Measurements from ENCODE around the gene HCRT. TPM values are rescaled to one million over a fixed set of nuclear protein-coding genes. Genes with fewer than 3 reads are reported as not detected.
"Not testable (repeated sequence)": the region's sequence is repeated elsewhere in the genome, so short reads cannot be mapped to it uniquely, and the experiment has no call there.

The HCRT gene, protein sequence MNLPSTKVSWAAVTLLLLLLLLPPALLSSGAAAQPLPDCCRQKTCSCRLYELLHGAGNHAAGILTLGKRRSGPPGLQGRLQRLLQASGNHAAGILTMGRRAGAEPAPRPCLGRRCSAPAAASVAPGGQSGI
- not detected in 2 replicates for total RNA-seq (2014; rRNA removed; shearing (Covaris generic))

DNA sequence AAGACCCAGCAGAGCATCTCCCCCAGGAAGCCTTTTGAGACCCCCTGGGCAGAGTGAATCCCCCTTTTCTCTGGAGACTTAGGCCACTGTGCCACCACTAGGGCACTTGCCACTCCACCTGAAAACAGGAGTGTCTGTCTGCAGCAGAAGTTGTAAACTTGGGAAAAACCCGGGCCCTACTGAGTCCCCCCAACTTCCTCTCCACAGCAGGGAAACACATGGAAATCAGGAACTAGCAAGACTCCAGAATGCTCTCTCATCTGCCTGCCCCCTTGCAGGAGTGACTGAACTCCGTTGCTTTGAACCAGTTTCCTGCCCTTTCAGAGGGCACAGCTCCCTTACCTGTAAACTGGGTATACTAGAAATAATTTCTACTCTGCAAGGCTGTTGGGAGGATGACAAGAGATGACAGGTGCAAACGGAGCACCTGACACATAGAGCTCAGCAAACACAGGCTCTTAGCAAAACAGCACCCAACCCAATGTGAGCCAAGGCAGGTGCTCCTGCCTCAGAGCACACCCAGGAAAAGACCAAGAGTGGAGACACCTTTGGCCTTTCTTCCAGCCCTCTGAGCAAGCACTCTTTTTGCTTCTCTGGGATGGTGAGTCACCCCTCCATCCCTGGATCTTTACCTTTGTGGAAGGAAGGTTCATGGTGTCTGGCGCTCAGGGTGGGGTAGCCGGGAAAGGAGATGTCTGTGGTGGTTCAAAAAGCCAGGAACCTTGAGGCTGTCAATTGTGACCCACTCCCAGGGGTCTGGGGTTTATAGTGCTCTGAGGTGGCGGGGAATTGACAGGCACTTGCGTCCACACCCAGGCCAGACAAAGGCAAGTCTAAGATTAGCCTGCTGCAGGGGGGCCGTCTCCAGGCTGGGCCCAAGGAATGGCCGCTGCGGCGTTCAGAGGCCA lies at the start of gene HCRT:
HCRT (minus strand) TSS at position 740 of the 908 bp plus-strand sequence; CDS start at position 653, 87 bp downstream.
- no peaks in the 10 kb centered on the region for H3K36me3 ChIP-seq
- H3K4me3 ChIP-seq: peak within 1 kb of the TSS; percentile 22
- H3K9me3 ChIP-seq (replicated peaks): peaks cover 7% of the 10 kb centered on the region
- DNase-seq (ENCODE audit: low read depth in 1 of 2, low spot score in 2 of 2): no peak
- peaks cover 40% of the 10 kb centered on the region for H3K4me1 ChIP-seq (replicated peaks)
- H3K27me3 ChIP-seq (replicated peaks): peaks cover 23% of the 10 kb centered on the region
- H3K27ac ChIP-seq: no peak within 1 kb of the TSS

DNA sequence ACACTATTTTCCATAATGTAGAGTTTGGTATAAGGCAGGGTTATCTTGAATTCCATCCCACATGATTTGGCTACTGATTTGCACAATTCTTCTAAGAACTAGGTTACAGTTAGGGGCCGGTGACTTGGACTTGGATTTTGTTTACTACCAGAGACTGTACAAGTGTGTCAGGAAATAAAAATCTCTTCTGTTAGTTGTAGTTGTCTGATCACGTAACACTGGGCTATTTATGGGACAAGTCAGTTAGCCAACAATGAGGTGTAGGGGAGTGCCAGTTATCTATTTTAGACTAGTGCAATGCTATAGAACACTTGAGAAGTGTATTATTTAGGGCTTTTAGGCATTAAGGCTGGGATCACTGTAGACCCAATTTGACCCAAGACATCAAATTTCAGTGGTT lies 48.7 kb upstream of the HCRT start:
- no peak overlapping the region for H3K4me3 ChIP-seq
- no peaks in the 10 kb centered on the region for H3K4me1 ChIP-seq (replicated peaks)
- no peak overlapping the region for H3K27ac ChIP-seq
- H3K9me3 ChIP-seq (replicated peaks): no peaks in the 10 kb centered on the region
- no peaks in the 10 kb centered on the region for H3K27me3 ChIP-seq (replicated peaks)
- DNase-seq (ENCODE audit: low read depth in 1 of 2, low spot score in 2 of 2): no peak
- H3K36me3 ChIP-seq: 0 out of 2 replicates have a peak, but pooled peaks cover 4% of the 10 kb centered on the region

DNA sequence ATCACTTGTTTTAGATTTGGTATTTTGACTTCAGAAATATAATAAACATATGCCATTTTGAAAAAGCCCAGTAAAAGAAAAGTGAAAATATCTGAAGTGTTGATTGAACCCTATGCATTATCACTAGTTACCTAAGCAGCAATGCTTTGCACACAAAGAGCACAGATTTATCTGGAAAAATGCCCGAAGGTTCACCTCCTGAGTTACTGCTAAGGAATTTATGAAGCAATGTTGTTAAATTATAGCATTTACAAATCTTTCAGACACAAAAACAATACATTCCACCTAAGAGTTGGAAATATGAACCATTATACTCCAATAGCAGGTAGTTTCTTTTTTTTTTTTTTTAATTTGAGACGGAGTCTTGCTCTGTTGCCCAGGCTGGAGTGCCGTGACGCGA lies 47.9 kb upstream of the HCRT start:
- Histone ChIP-seq H3K9me3 (replicated peaks) (no peaks in the 10 kb centered on the region), H3K4me3 (no peak overlapping the region), H3K27ac (no peak overlapping the region), H3K4me1 (replicated peaks) (no peaks in the 10 kb centered on the region), H3K27me3 (replicated peaks) (no peaks in the 10 kb centered on the region), H3K36me3 (0 out of 2 replicates have a peak, but pooled peaks cover 4% of the 10 kb centered on the region)
- no peak for DNase-seq (ENCODE audit: low read depth in 1 of 2, low spot score in 2 of 2)

DNA sequence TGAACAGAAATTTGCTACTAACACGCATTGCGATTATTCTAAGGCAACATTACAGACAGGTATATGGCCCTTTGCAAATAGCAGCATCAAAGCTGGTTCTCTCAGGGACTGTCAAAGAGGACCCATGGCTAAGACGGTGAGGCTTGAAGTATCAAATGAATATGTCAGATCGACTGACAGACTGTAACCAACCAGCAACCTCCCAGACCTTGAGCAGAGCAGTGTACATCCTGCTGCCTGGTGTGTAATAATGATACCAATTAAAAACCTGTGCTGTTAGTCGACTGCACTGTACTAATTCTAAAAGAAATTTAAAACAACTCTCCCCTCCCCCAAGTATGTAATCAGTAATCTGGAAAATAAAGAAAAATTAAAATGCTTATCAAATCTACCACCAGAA lies 45.0 kb upstream of the HCRT start:
- Histone ChIP-seq H3K4me1 (replicated peaks) (no peaks in the 10 kb centered on the region), H3K27me3 (replicated peaks) (no peaks in the 10 kb centered on the region), H3K4me3 (no peak overlapping the region), H3K27ac (no peak overlapping the region), H3K9me3 (replicated peaks) (no peaks in the 10 kb centered on the region), H3K36me3 (0 out of 2 replicates have a peak, but pooled peaks cover 4% of the 10 kb centered on the region)
- no peak for DNase-seq (ENCODE audit: low read depth in 1 of 2, low spot score in 2 of 2)

DNA sequence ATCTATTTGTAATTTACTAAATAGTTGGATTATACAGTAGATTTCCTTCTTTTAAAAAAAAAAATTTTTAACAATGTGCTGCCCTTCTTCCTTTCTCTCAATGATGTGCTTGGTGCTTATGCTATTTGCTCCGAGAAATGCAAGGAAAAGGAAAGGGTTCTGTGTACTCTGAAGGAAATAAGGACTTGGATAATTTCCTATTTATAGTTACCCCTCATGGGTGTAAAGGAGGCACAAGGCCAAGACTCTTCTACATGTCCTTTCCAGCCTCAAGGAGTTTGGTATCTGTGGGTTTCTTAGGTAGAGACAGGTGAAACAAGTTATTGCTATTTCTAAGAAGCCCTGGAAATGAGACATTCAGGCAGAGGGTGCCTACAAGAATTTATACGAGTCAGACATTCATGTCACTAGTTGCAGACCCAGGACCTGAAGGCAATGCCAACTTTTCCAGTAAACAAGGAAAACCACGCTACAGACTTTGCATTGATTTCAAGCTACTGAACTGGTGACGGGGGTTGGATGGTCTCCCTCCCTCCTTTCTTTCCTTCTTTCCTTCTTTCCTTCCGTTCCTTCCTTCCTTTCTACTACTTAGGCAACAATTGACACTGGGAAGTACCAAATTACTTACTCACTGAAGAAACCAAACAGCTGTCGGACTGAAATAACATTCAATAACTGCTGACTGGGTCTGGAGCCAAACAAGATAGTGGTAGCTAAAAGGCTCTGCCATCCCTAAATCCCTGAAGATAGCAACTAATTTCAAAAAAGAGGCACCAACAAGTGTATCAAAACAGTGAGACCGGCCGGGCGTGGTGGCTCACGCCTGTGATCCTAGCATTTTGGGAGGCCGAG lies 42.8 kb upstream of the HCRT start:
- H3K27me3 ChIP-seq (replicated peaks): no peaks in the 10 kb centered on the region
- H3K27ac ChIP-seq: no peak overlapping the region
- no peaks in the 10 kb centered on the region for H3K9me3 ChIP-seq (replicated peaks)
- H3K4me3 ChIP-seq: no peak overlapping the region
- no peaks in the 10 kb centered on the region for H3K4me1 ChIP-seq (replicated peaks)
- no peak for DNase-seq (ENCODE audit: low read depth in 1 of 2, low spot score in 2 of 2)
- H3K36me3 ChIP-seq: peaks cover 4% of the 10 kb centered on the region; the same call in 1 of the 2 replicates

DNA sequence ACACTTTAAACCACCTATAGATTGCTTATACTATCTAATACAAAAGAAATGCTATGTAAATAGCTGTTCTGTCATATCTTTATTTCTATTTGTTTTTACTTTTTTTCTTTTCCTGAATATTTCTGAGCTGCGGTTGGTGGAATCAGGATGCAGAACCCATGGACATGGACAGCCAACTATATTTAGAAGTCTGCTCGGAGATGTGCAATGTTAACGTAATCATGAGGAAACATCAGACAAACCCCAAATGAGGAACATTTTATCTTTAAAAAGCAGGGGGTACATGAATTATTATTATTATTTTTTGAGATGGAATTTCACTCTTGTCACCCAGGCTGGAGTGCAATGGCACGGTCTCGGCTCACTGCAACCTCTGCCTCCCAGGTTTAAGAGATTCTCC lies 40.4 kb upstream of the HCRT start:
- Histone ChIP-seq H3K4me3 (no peak overlapping the region), H3K36me3 (peaks cover 11% of the 10 kb centered on the region), H3K4me1 (replicated peaks) (no peaks in the 10 kb centered on the region), H3K27me3 (replicated peaks) (no peaks in the 10 kb centered on the region), H3K27ac (no peak overlapping the region), H3K9me3 (replicated peaks) (no peaks in the 10 kb centered on the region)
- DNase-seq (ENCODE audit: low read depth in 1 of 2, low spot score in 2 of 2): no peak

DNA sequence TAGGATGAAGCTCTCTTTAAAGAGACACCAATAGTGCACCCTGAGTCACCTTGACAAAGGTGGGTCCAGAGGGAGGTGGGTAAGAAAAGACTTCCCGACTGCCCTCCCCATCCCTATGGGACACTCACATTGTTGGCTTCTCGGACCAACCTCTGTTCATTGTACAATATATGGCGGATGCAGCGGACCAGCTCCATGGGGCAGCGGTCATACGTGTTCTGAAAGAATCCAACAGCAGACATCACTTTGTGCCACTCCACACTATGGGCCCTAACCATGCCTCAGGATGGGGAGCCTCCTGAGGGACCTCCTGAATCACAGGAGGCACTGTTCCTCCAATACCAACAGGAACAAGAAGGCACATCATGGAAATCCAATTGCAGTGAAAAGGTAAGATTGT lies 39.4 kb upstream of the HCRT start:
- Histone ChIP-seq H3K27ac (no peak overlapping the region), H3K9me3 (replicated peaks) (no peaks in the 10 kb centered on the region), H3K4me3 (no peak overlapping the region), H3K4me1 (replicated peaks) (no peaks in the 10 kb centered on the region), H3K36me3 (peaks cover 11% of the 10 kb centered on the region), H3K27me3 (replicated peaks) (no peaks in the 10 kb centered on the region)
- DNase-seq (ENCODE audit: low read depth in 1 of 2, low spot score in 2 of 2): no peak

DNA sequence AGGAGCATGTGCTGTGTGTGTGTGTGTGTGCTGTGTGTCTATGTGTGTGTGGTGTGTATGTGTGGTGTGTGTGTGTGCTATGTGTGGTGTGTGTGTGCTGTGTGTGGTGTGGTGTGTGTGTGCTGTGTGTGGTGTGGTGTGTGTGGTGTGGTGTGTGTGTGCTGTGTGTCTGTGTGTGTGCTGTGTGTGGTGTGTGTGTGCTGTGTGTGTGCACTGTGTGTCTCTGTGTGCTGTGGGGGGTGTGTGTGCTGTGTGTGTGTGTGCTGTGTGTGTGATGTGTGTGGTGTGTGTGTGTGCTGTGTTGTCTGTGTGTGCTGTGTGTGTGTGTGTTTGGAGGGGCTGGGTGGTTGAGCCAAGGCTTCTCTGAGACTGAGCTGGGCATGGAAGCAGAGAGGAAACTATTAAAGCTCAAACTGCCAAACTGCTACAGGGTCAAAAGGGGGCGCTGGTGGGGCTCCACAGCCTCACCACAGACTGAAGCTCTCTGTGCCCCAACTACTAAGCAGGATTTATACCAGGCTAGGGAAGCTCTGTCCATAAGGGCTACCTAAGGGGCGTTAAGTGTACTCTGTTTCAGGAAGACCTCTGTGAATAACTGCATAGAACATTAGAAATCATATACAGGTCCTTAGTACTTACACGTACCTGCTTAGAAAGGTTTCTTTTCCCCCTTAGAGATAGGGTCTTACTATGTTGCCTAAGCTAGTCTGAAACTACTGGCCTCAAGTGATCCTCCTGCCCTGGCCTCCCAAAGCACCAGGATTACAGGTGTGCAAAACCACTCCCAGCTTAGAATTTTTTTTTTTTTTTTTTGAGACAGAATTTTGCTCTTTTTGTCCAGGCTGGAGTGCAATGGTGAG lies 36.9 kb upstream of the HCRT start:
- H3K4me1 ChIP-seq (replicated peaks): no peaks in the 10 kb centered on the region
- H3K4me3 ChIP-seq: no peak overlapping the region
- H3K27ac ChIP-seq: no peak overlapping the region
- DNase-seq (ENCODE audit: low read depth in 1 of 2, low spot score in 2 of 2): peak; percentile 33 to 48
- H3K36me3 ChIP-seq: peaks cover 17% of the 10 kb centered on the region
- no peaks in the 10 kb centered on the region for H3K27me3 ChIP-seq (replicated peaks)
- no peaks in the 10 kb centered on the region for H3K9me3 ChIP-seq (replicated peaks)

DNA sequence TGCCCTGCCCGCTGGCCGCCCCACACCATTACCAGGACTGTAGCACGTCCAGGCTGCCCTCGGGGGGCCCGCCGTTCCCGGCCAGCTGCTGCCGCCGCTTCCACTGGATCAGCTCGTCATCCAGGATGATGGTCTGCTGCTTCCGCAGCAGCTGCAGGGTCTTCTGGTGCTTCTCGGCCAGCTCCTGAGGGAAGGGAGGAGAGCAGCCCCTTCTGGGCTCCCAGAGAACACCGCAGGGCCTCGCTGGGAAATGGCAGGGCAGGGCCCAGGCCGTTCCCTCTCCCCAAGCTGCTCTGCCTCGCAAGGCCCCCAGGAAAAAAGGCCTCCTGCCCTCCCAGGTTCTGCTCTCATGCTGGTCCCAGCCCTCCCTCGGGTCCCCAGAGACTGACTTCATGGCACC lies 34.0 kb upstream of the HCRT start:
- H3K4me3 ChIP-seq; H3K27ac ChIP-seq; H3K27me3 ChIP-seq (replicated peaks); H3K4me1 ChIP-seq (replicated peaks); DNase-seq (ENCODE audit: low read depth in 1 of 2, low spot score in 2 of 2); H3K9me3 ChIP-seq (replicated peaks): not testable (repeated sequence)
- peaks cover 32% of the 10 kb centered on the region for H3K36me3 ChIP-seq

DNA sequence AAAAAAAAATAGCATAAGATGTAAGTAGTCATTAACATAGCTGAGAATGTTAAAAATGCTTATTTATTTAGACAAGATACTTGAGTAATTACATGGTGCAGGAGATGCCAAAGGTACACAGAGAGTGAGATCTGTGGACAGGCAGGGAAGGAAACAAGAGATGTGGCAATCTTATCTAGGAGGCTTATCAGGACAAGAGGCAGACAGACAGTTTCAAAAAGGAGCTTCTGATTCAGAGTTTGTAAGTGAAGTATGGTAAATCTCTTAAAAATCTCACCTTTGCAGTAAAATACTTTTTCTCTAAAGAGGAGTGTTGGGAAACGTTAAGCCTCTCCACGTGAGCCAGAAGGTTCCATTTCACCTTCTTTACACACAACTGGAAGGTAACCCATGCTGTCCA lies 28.9 kb upstream of the HCRT start:
- Histone ChIP-seq H3K4me3 (no peak overlapping the region), H3K9me3 (replicated peaks) (no peaks in the 10 kb centered on the region), H3K4me1 (replicated peaks) (no peaks in the 10 kb centered on the region), H3K36me3 (peaks cover 41% of the 10 kb centered on the region), H3K27me3 (replicated peaks) (no peaks in the 10 kb centered on the region), H3K27ac (no peak overlapping the region)
- no peak for DNase-seq (ENCODE audit: low read depth in 1 of 2, low spot score in 2 of 2)

DNA sequence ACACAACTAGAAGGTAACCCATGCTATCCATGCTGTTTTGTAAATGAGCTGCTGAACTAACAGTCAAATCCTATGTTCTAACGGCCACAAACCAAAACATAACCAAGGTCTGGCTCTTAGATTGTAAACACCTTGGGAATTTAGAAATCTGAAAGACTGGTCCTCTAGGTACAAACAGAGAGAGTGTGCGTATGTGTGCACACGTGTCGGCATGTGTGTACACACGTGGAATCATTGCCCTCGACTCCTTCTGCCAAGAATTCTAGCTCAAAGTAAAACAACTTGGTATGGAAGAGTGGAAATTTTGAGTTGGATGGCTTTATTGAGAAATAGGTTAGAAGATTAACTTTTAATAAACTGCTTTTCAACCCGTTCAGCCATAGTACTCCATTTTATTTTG lies 27.1 kb upstream of the HCRT start:
- DNase-seq (ENCODE audit: low read depth in 1 of 2, low spot score in 2 of 2): no peak
- Histone ChIP-seq H3K27me3 (replicated peaks) (no peaks in the 10 kb centered on the region), H3K4me3 (no peak overlapping the region), H3K4me1 (replicated peaks) (no peaks in the 10 kb centered on the region), H3K9me3 (replicated peaks) (no peaks in the 10 kb centered on the region), H3K36me3 (peaks cover 44% of the 10 kb centered on the region), H3K27ac (no peak overlapping the region)

DNA sequence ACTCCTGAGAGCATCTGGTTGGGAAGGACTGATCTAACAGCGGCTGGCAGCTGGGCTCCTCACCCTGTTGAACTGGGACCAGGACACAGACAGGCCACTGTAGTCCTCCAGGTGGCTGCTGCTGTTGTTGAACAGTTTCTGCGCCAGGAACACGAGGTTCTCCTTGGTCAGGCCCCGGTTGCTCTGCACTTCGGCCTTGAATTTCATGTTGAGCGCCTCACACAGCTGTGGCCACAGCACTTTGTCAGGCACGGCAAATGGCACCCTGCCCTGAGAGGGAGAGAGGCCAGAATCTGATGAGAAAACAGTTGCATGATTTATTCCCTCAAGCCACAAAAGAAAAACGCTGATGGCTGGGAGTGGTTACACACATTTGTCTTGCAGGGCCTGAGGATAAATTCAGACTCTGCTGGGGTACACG lies 26.7 kb upstream of the HCRT start:
- H3K9me3 ChIP-seq (replicated peaks); H3K27ac ChIP-seq; DNase-seq (ENCODE audit: low read depth in 1 of 2, low spot score in 2 of 2); H3K4me3 ChIP-seq; H3K4me1 ChIP-seq (replicated peaks); H3K27me3 ChIP-seq (replicated peaks): not testable (repeated sequence)
- peaks cover 44% of the 10 kb centered on the region for H3K36me3 ChIP-seq

DNA sequence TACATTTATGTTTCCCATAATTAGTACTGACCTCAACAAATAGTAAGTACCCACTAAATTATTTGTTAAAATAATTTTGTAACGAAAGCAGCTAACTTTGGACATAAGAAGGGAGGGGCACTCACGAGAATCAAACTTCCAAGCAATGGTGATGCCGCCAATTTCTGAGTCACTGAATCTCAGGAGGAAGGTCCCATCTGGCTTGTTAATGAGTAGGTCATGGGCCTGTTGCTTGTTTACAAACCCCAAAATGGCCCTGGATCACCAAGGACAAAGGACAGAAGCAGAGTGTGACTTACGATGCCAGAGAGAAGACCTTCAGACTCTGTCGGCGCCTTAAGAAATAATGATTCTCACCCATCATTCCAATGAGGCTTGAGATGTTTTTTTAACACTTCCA lies 24.8 kb upstream of the HCRT start:
- H3K27me3 ChIP-seq (replicated peaks): no peaks in the 10 kb centered on the region
- H3K4me1 ChIP-seq (replicated peaks): peaks cover 8% of the 10 kb centered on the region
- H3K36me3 ChIP-seq: peaks cover 44% of the 10 kb centered on the region
- DNase-seq (ENCODE audit: low read depth in 1 of 2, low spot score in 2 of 2): no peak
- no peak overlapping the region for H3K4me3 ChIP-seq
- H3K9me3 ChIP-seq (replicated peaks): no peaks in the 10 kb centered on the region
- no peak overlapping the region for H3K27ac ChIP-seq

Measured in SJSA1 (cell line).